ENCODE measurements around the gene ZXDC. TPM values are rescaled to one million over a fixed set of nuclear protein-coding genes. Genes with fewer than 3 reads are reported as not detected.
A peak's percentile ranks its signal among the peaks of the same experiment; 100 is the strongest.

Gene ZXDC
- total RNA-seq, 1 donor from 2014 or later = 29.4 TPM

- intact Hi-C loops (cut with micrococcal nuclease) = no loop called here
- Mint-ChIP-seq H3K4me1 (no peaks in the 10 kb centered on the region), H3K9me3 (no peaks in the 10 kb centered on the region), H3K27me3 (no peaks in the 10 kb centered on the region), H3K27ac (peak overlapping the region; percentile 34), H3K4me3 (no peak overlapping the region), H3K36me3 (ENCODE audit: low read depth) (peaks cover 22% of the 10 kb centered on the region)
- DNase-seq = no peak
Observed at GRCh38 chr3:126451511-126451910, 24.2 kb downstream of the ZXDC start.

- Mint-ChIP-seq H3K36me3 (ENCODE audit: low read depth) (peaks cover 20% of the 10 kb centered on the region), H3K4me1 (no peaks in the 10 kb centered on the region), H3K27ac (peak overlapping the region; percentile 35)
Observed at GRCh38 chr3:126450744-126451143, 24.9 kb downstream of the ZXDC start.

GRCh38 chr3:126450219-126450618 lies 25.5 kb downstream of the ZXDC start:
- no peak for DNase-seq
- Mint-ChIP-seq H3K27me3 (no peaks in the 10 kb centered on the region), H3K27ac (no peak overlapping the region), H3K4me1 (no peaks in the 10 kb centered on the region), H3K4me3 (no peak overlapping the region), H3K36me3 (ENCODE audit: low read depth) (peaks cover 17% of the 10 kb centered on the region), H3K9me3 (no peaks in the 10 kb centered on the region)
- intact Hi-C loops (cut with micrococcal nuclease) = no loop called here

More at GRCh38 chr3:126450744-126451143, 24.9 kb downstream of the ZXDC start:
- H3K27me3 Mint-ChIP-seq = no peaks in the 10 kb centered on the region
- DNase-seq = no peak
- H3K9me3 Mint-ChIP-seq = no peaks in the 10 kb centered on the region
- intact Hi-C loops (cut with micrococcal nuclease) = no loop called here
- no peak overlapping the region for H3K4me3 Mint-ChIP-seq

- H3K27ac Mint-ChIP-seq = no peak overlapping the region
- H3K4me1 Mint-ChIP-seq = no peaks in the 10 kb centered on the region
- no peaks in the 10 kb centered on the region for H3K9me3 Mint-ChIP-seq
- no peak for DNase-seq
- H3K36me3 Mint-ChIP-seq (ENCODE audit: low read depth) = peaks cover 16% of the 10 kb centered on the region
- no peaks in the 10 kb centered on the region for H3K27me3 Mint-ChIP-seq
- intact Hi-C loops (cut with micrococcal nuclease) = no loop called here
- H3K4me3 Mint-ChIP-seq = no peak overlapping the region
Observed at GRCh38 chr3:126449621-126450051, 26.1 kb downstream of the ZXDC start.

- DNase-seq = no peak
- Mint-ChIP-seq H3K9me3 (no peaks in the 10 kb centered on the region), H3K27ac (no peak overlapping the region), H3K36me3 (ENCODE audit: low read depth) (peaks cover 12% of the 10 kb centered on the region), H3K4me1 (no peaks in the 10 kb centered on the region), H3K4me3 (no peak overlapping the region), H3K27me3 (no peaks in the 10 kb centered on the region)
- intact Hi-C loops (cut with micrococcal nuclease) = no loop called here
Observed at GRCh38 chr3:126448893-126449180, 26.9 kb downstream of the ZXDC start.

- Mint-ChIP-seq H3K4me3 (no peak overlapping the region), H3K9me3 (no peaks in the 10 kb centered on the region), H3K36me3 (ENCODE audit: low read depth) (peaks cover 12% of the 10 kb centered on the region), H3K27ac (no peak overlapping the region), H3K4me1 (no peaks in the 10 kb centered on the region), H3K27me3 (no peaks in the 10 kb centered on the region)
- intact Hi-C loops (cut with micrococcal nuclease) = no loop called here
- DNase-seq = no peak
Observed at GRCh38 chr3:126448136-126448892, 27.4 kb downstream of the ZXDC start.

GRCh38 chr3:126447456-126448106 lies 28.1 kb downstream of the ZXDC start:
- Mint-ChIP-seq H3K4me1 (no peaks in the 10 kb centered on the region), H3K27me3 (no peaks in the 10 kb centered on the region), H3K4me3 (no peak overlapping the region), H3K27ac (no peak overlapping the region), H3K9me3 (no peaks in the 10 kb centered on the region), H3K36me3 (ENCODE audit: low read depth) (peaks cover 12% of the 10 kb centered on the region)
- intact Hi-C loops (cut with micrococcal nuclease) = no loop called here
- no peak for DNase-seq

GRCh38 chr3:126446791-126447190 lies 28.9 kb downstream of the ZXDC start:
- no peak for DNase-seq
- Mint-ChIP-seq H3K4me1 (no peaks in the 10 kb centered on the region), H3K27me3 (no peaks in the 10 kb centered on the region), H3K36me3 (ENCODE audit: low read depth) (peaks cover 12% of the 10 kb centered on the region), H3K4me3 (no peak overlapping the region), H3K9me3 (no peaks in the 10 kb centered on the region), H3K27ac (peak overlapping the region; percentile 5)
- intact Hi-C loops (cut with micrococcal nuclease) = no loop called here

- Mint-ChIP-seq H3K9me3 (no peaks in the 10 kb centered on the region), H3K36me3 (ENCODE audit: low read depth) (peaks cover 7% of the 10 kb centered on the region), H3K4me1 (no peaks in the 10 kb centered on the region), H3K27ac (no peak overlapping the region), H3K27me3 (no peaks in the 10 kb centered on the region), H3K4me3 (no peak overlapping the region)
- DNase-seq = no peak
- intact Hi-C loops (cut with micrococcal nuclease) = no loop called here
Observed at GRCh38 chr3:126446301-126446700, 29.4 kb downstream of the ZXDC start.

- DNase-seq = no peak
- no peak overlapping the region for H3K27ac Mint-ChIP-seq
- intact Hi-C loops (cut with micrococcal nuclease) = no loop called here
- no peaks in the 10 kb centered on the region for H3K4me1 Mint-ChIP-seq
- H3K9me3 Mint-ChIP-seq = no peaks in the 10 kb centered on the region
- H3K36me3 Mint-ChIP-seq (ENCODE audit: low read depth) = peaks cover 7% of the 10 kb centered on the region
- no peaks in the 10 kb centered on the region for H3K27me3 Mint-ChIP-seq
- no peak overlapping the region for H3K4me3 Mint-ChIP-seq
Observed at GRCh38 chr3:126445506-126445905, 30.2 kb downstream of the ZXDC start.

GRCh38 chr3:126442856-126443242 lies 32.8 kb downstream of the ZXDC start:
- H3K4me3 Mint-ChIP-seq = no peak overlapping the region
- peaks cover 6% of the 10 kb centered on the region for H3K36me3 Mint-ChIP-seq (ENCODE audit: low read depth)
- DNase-seq = no peak
- no peaks in the 10 kb centered on the region for H3K27me3 Mint-ChIP-seq
- no peaks in the 10 kb centered on the region for H3K9me3 Mint-ChIP-seq
- no peak overlapping the region for H3K27ac Mint-ChIP-seq
- intact Hi-C loops (cut with micrococcal nuclease) = no loop called here
- no peaks in the 10 kb centered on the region for H3K4me1 Mint-ChIP-seq

GRCh38 chr3:126442094-126442855 lies 33.4 kb downstream of the ZXDC start:
- H3K36me3 Mint-ChIP-seq (ENCODE audit: low read depth) = peaks cover 6% of the 10 kb centered on the region
- intact Hi-C loops (cut with micrococcal nuclease) = no loop called here
- H3K4me3 Mint-ChIP-seq = no peak overlapping the region
- H3K27ac Mint-ChIP-seq = no peak overlapping the region
- H3K9me3 Mint-ChIP-seq = no peaks in the 10 kb centered on the region
- H3K4me1 Mint-ChIP-seq = no peaks in the 10 kb centered on the region
- H3K27me3 Mint-ChIP-seq = no peaks in the 10 kb centered on the region
- DNase-seq = no peak

- H3K27me3 Mint-ChIP-seq = no peaks in the 10 kb centered on the region
- DNase-seq = no peak
- peaks cover 4% of the 10 kb centered on the region for H3K36me3 Mint-ChIP-seq (ENCODE audit: low read depth)
- no peak overlapping the region for H3K27ac Mint-ChIP-seq
- no peak overlapping the region for H3K4me3 Mint-ChIP-seq
- H3K4me1 Mint-ChIP-seq = no peaks in the 10 kb centered on the region
- H3K9me3 Mint-ChIP-seq = no peaks in the 10 kb centered on the region
- intact Hi-C loops (cut with micrococcal nuclease) = no loop called here
Observed at GRCh38 chr3:126441256-126441880, 34.3 kb downstream of the ZXDC start.

- H3K9me3 Mint-ChIP-seq = no peaks in the 10 kb centered on the region
- H3K27ac Mint-ChIP-seq = no peak overlapping the region
- intact Hi-C loops (cut with micrococcal nuclease) = no loop called here
Observed at GRCh38 chr3:126440709-126440995, 35.0 kb downstream of the ZXDC start.

More at GRCh38 chr3:126440709-126440995, 35.0 kb downstream of the ZXDC start:
- Mint-ChIP-seq H3K36me3 (ENCODE audit: low read depth) (peaks cover 4% of the 10 kb centered on the region), H3K4me1 (no peaks in the 10 kb centered on the region), H3K4me3 (no peak overlapping the region), H3K27me3 (no peaks in the 10 kb centered on the region)
- DNase-seq = no peak

Data from activated CD4-positive, alpha-beta T cell treated with anti-CD3 and anti-CD28 coated beads, Interleukin-2, amount 10 ng/mL, durations not matched to agents 24 days and 14 days (primary cell).